ENCODE data around the gene VPS41. TPM values are rescaled to one million over a fixed set of nuclear protein-coding genes. Genes with fewer than 3 reads are reported as not detected.

VPS41 gene
- polyA plus RNA-seq, 3 donors: 12.7 to 62.2 (median 56.7) TPM

DNA sequence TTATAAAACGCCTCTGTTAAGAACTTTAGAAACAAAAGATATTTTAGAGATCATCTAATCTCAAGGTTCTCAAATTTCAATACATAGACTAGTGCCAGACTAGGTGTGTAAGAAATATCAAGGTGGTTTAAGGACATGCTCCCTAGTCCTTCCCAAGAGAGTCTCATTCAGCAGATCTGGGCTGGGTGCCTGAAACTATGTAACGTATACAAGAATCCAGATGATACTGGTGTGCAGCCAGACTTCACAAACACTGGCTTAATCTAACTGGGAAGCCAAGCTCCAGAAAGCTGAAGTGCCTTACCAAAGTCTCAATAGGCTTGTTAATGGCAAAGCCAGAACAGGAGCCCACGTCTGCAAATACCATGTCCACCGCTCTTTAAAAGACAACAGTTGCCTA, 172.9 kb downstream of the VPS41 start:
- WGBS (ENCODE audit: insufficient coverage): 89% methylated on average over 1 of the region's 4 CpGs
- peaks cover 64 to 68% of the 10 kb centered on the region in 2 donors for H3K36me3 Mint-ChIP-seq
- Histone ChIP-seq H3K27me3 (ENCODE audit: control insufficient read depth in 2 of 2, insufficient read depth in 2 of 2, low read length in 2 of 2) (no peaks in the 10 kb centered on the region), H3K4me3 (replicated peaks in 1 of 3; ENCODE audit: low read depth in 2 of 3, low read length in 3 of 3) (no peak overlapping the region), H3K4me2 (replicated peaks; ENCODE audit: extremely low read depth, low read length, poor library complexity, severe bottlenecking) (no peak overlapping the region), H3K27ac (ENCODE audit: low read depth in 1 of 2, low read length in 2 of 2) (no peak overlapping the region), H3K79me2 (ENCODE audit: insufficient read depth, low read length) (no peaks in the 10 kb centered on the region), H3K9ac (ENCODE audit: insufficient read depth, low read length, poor library complexity, severe bottlenecking) (no peak overlapping the region), H4K20me1 (ENCODE audit: insufficient read depth, low read length) (no peaks in the 10 kb centered on the region), H3K36me3 (replicated peaks in 1 of 2; ENCODE audit: control insufficient read depth in 1 of 2, insufficient read depth in 2 of 2, low read length in 2 of 2) (peaks cover 37 to 84% of the 10 kb centered on the region in 2 donors), H3K9me3 (replicated peaks in 1 of 2; ENCODE audit: control insufficient read depth in 1 of 2, insufficient read depth in 1 of 2, low read length in 2 of 2) (no peaks in the 10 kb centered on the region), H3K4me1 (ENCODE audit: control insufficient read depth in 1 of 2, insufficient read depth in 2 of 2, low read length in 2 of 2) (no peaks in the 10 kb centered on the region), H2AFZ (ENCODE audit: insufficient read depth, low read depth, low read length, poor library complexity, severe bottlenecking) (no peak overlapping the region)
- no peaks in the 10 kb centered on the region for H3K27me3 Mint-ChIP-seq (ENCODE audit: low read depth in 3 of 3)
- no peak for DNase-seq
- TF ChIP-seq, protein P1, sequence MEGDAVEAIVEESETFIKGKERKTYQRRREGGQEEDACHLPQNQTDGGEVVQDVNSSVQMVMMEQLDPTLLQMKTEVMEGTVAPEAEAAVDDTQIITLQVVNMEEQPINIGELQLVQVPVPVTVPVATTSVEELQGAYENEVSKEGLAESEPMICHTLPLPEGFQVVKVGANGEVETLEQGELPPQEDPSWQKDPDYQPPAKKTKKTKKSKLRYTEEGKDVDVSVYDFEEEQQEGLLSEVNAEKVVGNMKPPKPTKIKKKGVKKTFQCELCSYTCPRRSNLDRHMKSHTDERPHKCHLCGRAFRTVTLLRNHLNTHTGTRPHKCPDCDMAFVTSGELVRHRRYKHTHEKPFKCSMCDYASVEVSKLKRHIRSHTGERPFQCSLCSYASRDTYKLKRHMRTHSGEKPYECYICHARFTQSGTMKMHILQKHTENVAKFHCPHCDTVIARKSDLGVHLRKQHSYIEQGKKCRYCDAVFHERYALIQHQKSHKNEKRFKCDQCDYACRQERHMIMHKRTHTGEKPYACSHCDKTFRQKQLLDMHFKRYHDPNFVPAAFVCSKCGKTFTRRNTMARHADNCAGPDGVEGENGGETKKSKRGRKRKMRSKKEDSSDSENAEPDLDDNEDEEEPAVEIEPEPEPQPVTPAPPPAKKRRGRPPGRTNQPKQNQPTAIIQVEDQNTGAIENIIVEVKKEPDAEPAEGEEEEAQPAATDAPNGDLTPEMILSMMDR (IDR thresholded peaks at IDR 0.05): no peak
- no peaks in the 10 kb centered on the region for H3K9me3 Mint-ChIP-seq
- H3K4me1 Mint-ChIP-seq: no peaks in the 10 kb centered on the region
- intact Hi-C loops (cut with micrococcal nuclease): no loop called here
- H3K4me3 Mint-ChIP-seq: no peak overlapping the region
- no peak overlapping the region for H3K27ac Mint-ChIP-seq

DNA sequence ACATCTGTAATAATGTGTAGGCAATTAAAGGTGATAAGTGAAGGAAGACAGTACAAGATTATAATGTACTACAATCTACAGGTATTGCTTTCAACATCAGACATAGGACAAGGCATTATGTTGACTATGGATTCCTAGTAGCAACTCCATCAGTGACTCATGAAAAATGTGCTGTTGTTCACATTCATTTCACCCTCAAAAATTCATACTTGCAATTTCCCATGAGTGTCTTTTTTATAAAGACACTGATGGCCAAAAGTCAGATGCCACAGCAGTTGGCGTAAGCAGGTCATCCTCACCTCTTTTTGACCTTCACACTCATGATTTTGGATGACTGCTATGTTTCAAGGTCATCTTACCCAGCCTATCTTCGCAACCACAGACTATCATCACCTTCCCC, 177.8 kb downstream of the VPS41 start:
- no peaks in the 10 kb centered on the region for H4K20me1 ChIP-seq (ENCODE audit: insufficient read depth, low read length)
- H3K9me3 ChIP-seq (replicated peaks in 1 of 2; ENCODE audit: control insufficient read depth in 1 of 2, insufficient read depth in 1 of 2, low read length in 2 of 2): no peaks in the 10 kb centered on the region
- H3K36me3 ChIP-seq (replicated peaks in 1 of 2; ENCODE audit: control insufficient read depth in 1 of 2, insufficient read depth in 2 of 2, low read length in 2 of 2): peaks cover 39 to 88% of the 10 kb centered on the region in 2 donors
- no peak overlapping the region for H3K9ac ChIP-seq (ENCODE audit: insufficient read depth, low read length, poor library complexity, severe bottlenecking)
- peaks cover 0 to 2% (median 0%) of the 10 kb centered on the region in 3 donors for H3K27me3 Mint-ChIP-seq (ENCODE audit: low read depth in 3 of 3)
- H3K27me3 ChIP-seq (ENCODE audit: control insufficient read depth in 2 of 2, insufficient read depth in 2 of 2, low read length in 2 of 2): no peaks in the 10 kb centered on the region
- no peak overlapping the region for H3K27ac Mint-ChIP-seq
- no peak overlapping the region for H3K4me3 Mint-ChIP-seq
- WGBS (ENCODE audit: insufficient coverage): 100% methylated on average over 2 of the region's 2 CpGs
- H3K79me2 ChIP-seq (ENCODE audit: insufficient read depth, low read length): no peaks in the 10 kb centered on the region
- H2AFZ ChIP-seq (ENCODE audit: insufficient read depth, low read depth, low read length, poor library complexity, severe bottlenecking): no peak overlapping the region
- no peak overlapping the region for H3K27ac ChIP-seq (ENCODE audit: low read depth in 1 of 2, low read length in 2 of 2)
- H3K4me2 ChIP-seq (replicated peaks; ENCODE audit: extremely low read depth, low read length, poor library complexity, severe bottlenecking): no peak overlapping the region
- TF ChIP-seq, protein P1 (IDR thresholded peaks at IDR 0.05): no peak
- peaks cover 69 to 75% of the 10 kb centered on the region in 2 donors for H3K36me3 Mint-ChIP-seq
- H3K9me3 Mint-ChIP-seq: no peaks in the 10 kb centered on the region
- H3K4me1 ChIP-seq (ENCODE audit: control insufficient read depth in 1 of 2, insufficient read depth in 2 of 2, low read length in 2 of 2): no peaks in the 10 kb centered on the region
- DNase-seq: peak in 1 of 3 donors; percentile 8
- intact Hi-C loops (cut with micrococcal nuclease): no loop called here
- H3K4me1 Mint-ChIP-seq: no peaks in the 10 kb centered on the region
- no peak overlapping the region for H3K4me3 ChIP-seq (replicated peaks in 1 of 3; ENCODE audit: low read depth in 2 of 3, low read length in 3 of 3)

All from CD14-positive monocyte (primary cell).